GM21381 (cell line): ENCODE measurements around the gene ANKIB1.
A peak's percentile ranks its signal among the peaks of the same experiment; 100 is the strongest.
"Not testable (repeated sequence)": the region's sequence is repeated elsewhere in the genome, so short reads cannot be mapped to it uniquely, and the experiment has no call there.

ENCODE experiments used
- ATAC-seq: cut with Tn5 transposase; IDR thresholded peaks from one replicate; pipeline ENCODE4 v1.9.1; 2021; ENCODE audit warnings: mild to moderate bottlenecking, moderate library complexity; ENCODE audit not compliant: unreplicated experiment

ANKIB1 gene, protein sequence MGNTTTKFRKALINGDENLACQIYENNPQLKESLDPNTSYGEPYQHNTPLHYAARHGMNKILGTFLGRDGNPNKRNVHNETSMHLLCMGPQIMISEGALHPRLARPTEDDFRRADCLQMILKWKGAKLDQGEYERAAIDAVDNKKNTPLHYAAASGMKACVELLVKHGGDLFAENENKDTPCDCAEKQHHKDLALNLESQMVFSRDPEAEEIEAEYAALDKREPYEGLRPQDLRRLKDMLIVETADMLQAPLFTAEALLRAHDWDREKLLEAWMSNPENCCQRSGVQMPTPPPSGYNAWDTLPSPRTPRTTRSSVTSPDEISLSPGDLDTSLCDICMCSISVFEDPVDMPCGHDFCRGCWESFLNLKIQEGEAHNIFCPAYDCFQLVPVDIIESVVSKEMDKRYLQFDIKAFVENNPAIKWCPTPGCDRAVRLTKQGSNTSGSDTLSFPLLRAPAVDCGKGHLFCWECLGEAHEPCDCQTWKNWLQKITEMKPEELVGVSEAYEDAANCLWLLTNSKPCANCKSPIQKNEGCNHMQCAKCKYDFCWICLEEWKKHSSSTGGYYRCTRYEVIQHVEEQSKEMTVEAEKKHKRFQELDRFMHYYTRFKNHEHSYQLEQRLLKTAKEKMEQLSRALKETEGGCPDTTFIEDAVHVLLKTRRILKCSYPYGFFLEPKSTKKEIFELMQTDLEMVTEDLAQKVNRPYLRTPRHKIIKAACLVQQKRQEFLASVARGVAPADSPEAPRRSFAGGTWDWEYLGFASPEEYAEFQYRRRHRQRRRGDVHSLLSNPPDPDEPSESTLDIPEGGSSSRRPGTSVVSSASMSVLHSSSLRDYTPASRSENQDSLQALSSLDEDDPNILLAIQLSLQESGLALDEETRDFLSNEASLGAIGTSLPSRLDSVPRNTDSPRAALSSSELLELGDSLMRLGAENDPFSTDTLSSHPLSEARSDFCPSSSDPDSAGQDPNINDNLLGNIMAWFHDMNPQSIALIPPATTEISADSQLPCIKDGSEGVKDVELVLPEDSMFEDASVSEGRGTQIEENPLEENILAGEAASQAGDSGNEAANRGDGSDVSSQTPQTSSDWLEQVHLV

DNA sequence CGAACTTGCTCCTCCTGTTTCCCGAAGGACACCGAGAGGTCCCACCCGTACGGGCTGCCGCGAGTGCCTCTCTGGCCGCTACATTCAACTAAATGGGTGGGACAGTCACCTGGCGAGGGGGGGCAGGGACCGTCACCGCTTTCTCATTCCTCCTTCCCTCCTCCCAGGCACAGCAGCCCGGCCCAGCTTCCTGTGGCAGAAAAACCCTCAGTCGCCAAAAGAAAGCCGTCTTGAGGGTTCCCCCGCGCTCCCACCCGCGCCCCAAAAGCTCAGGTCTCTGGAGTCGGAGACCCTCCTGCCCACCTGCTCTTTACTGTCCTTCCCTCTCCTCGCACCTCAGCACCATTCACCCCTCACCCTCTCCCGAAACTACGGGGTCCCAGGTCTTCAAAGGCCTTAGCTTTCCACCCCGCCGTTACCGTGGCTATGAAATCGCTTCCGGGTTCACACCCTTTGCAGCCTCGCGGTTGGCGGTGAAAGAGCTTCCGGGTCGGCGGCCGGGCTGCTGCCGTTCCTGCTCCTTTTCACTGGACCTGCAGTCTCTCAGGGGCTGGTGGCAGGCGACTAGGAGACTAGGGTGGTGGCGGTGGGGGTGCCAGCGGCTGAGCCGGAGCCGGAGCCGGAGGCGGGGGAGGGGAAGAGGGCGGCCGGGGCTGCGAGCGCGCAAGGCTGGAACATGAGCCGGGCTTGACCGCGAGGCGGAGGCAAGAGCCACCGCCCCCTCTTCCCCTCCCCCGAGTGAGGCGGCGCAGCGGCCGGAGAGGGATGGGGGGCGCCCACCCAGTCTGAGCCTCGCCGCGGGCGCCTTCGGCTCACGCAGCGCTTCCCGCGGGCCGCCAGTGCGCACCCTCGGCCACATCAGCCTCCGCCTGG is at the start of gene ANKIB1, which contains the start of gene KRIT1:
TSS of gene ANKIB1 (plus strand) at position 488 of the 873 bp plus-strand sequence. CDS start 49,005 bp downstream, outside the sequence.
TSS of gene KRIT1 (minus strand) at position 428 of the 873 bp plus-strand sequence. CDS start 3,779 bp downstream, outside the sequence.
- peak; percentile 69 for ATAC-seq

- ATAC-seq, result no peak
These were observed 45.0 kb upstream of the ANKIB1 start for GRCh38 chr7:92200791-92201190.

GRCh38 chr7:92205987-92206386 is 39.8 kb upstream of the ANKIB1 start:
- ATAC-seq, result no peak

DNA sequence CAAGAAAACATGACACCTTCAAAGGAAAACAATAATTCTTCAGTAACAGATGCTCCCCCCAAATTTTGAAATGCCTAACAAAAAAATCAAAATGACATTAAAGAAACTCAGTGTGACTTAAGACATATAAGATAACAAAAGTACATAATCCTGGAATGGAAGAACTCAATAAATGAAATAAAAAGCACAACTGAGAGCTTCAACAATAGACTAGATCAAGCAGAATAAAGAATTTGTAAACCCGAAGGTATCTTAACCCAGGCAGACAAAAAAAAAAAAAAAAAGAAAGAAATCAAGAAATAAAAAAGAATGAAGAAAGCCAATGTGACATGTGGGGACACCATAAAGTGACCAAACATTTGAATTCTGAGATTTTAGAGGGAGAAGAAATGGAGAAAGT is 39.1 kb upstream of the ANKIB1 start:
- ATAC-seq, result no peak

DNA sequence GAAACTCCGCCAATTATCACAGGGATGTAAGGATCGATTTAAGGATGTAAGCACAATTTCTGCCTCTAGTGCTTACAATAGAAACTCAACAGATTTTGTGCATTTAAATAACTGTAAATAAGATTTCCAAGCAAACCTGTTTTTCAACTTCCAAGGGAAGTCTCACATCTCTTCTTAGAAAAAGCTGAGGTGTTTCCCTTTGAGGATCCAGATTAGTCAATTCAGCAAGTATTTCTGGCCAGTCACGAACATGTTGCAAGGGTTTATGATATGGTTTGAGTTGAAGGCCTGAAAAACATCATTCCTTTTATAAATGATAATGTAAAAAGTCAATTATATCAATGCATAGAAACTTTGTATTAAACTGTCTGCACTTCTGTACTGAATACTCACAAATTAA is 24.0 kb upstream of the ANKIB1 start:
- ATAC-seq, result no peak

- ATAC-seq, result no peak
These were observed 18.8 kb upstream of the ANKIB1 start for GRCh38 chr7:92226981-92227380.

DNA sequence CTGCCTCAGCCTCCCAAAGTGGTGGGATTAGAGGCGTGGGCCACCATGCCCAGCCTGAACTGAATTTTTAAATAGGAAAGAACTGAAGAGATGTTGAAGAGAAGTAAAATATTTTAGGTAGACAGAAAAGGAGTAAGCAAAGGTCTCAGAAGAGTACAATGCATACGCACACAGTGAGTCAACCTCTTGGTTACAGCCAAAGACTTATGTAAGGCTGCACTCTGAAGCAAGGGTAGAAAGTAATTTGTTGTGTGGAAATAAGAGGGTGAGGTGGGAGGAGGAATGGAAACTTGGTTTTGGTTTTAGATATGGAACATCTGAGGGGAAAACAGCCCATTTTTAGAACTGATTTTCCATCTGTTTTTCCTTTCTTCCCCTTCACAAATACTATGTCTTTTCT is 17.7 kb upstream of the ANKIB1 start:
- no peak for ATAC-seq

DNA sequence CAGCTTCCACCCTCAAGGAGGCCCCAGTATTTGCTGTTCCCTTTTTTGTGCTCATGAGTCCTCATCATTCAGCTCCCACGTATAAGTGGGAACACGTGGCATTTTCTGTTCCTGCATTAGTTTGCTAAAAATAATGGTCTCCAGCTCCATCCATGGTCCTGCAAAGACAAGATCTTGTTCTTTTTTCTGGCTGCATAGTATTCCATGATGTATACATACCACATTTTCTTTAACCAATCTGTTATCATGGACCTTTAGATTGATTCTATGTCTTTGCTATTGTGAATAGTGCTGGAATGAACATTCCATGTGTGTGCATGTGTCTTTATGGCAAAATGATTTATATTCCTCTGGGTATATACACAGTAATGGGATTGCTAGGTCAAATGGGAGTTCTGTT is 17.0 kb upstream of the ANKIB1 start:
- ATAC-seq, result no peak

DNA sequence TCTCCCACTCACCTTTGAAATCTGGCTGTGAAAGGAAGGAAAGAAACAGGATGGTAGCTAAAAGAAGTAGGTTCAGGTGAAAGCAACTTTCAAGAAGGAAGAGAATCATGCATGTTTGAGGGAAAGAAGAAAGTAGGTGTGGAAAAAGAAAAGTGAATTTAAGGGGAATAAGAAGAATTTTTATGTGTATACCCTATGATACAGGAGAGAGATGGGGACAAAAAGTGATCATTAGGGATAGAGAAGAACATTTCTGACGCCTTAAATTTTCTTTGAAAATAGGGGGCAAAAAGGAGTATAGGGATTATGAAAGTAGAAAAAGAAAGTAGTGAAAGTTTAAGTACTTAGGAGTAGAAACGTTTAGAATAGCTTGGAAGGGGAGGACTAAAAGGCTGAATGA is 15.2 kb upstream of the ANKIB1 start:
- ATAC-seq, result no peak

DNA sequence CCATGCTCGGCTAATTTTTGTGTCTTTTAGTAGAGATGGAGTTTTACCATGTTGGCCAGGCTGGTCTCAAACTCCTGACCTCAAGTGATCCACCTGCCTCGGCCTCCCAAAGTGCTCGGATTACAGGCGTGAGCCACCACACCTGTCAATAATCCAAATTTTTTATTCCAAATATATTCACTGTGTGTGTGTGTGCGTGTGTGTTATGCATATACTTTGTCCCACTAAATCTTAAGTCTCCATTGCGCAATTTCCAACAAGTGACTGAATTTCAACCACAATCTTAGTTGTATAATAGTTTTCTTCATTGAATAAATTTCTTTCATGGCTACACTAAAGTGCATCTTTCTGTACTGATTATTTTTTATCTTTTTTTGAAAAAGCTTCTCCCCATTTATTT is 2.8 kb upstream of the ANKIB1 start:
- ATAC-seq, result no peak

GRCh38 chr7:92244808-92245486 is 827 bp upstream of the ANKIB1 start:
- no peak for ATAC-seq

GRCh38 chr7:92246360-92247101 is 757 bp downstream of the ANKIB1 start:
- peak; percentile 33 for ATAC-seq

- no peak for ATAC-seq
These were observed 4.8 kb downstream of the ANKIB1 start for GRCh38 chr7:92250603-92251002.

- no peak for ATAC-seq
These were observed 5.4 kb downstream of the ANKIB1 start for GRCh38 chr7:92251181-92251580.

GRCh38 chr7:92253251-92253650 is 7.5 kb downstream of the ANKIB1 start:
- ATAC-seq, result no peak

DNA sequence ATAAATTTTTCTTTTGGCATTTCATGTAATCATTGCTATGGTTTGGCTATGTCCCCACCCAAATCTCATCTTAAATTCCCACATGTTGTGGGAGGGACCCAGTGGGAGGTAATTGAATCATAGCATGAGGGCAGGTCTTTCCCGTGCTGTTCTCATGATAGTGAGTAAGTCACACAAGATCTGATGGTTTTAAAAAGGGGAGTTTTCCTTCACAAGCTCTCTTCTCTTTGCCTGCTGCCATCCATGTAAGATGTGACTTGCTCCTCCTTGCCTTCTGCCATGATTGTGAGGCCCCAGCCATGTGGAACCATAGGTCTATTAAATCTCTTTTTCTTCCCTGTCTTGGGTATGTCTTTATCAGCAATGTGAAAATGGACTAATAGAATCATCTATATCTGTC is 9.0 kb downstream of the ANKIB1 start:
- not testable (repeated sequence) for ATAC-seq

DNA sequence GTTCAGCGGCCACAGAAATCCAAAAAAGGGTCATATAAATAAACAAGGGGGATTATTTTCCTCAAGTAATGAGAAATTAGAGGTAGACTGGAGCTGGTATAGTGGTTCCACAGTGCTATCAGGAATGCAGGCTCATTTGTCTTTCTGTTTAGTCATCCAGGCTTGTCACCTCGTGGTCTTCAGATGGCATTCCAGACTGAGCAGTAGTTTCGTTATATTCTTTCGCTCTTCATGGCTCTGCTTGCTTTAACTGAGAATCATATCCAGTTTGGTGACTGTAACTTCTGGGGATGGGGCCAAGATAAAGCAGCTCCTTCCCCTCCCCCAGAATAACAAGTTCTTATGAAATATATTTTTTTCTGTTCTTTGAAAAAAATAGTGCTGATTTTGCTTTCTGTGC is 9.5 kb downstream of the ANKIB1 start:
- ATAC-seq, result no peak

DNA sequence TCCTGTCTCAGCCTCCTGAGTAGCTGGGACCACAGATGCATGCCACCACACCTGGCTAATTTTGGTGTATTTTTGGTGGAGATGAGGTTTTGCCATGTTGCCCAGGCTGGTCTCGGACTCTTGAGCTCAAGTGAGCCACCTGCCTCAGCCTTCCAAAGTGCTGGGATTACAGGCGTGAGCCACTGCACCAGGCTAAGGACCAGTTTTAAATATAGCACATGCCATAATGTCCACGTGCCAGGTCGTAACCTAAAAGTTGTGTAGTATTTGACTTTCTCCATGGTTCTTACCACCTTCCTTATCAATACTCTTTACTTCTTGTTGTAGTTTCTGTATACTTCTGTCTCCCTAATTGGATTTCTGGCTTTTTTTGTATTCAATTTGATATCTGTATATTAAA is 13.3 kb downstream of the ANKIB1 start:
- ATAC-seq, result no peak

DNA sequence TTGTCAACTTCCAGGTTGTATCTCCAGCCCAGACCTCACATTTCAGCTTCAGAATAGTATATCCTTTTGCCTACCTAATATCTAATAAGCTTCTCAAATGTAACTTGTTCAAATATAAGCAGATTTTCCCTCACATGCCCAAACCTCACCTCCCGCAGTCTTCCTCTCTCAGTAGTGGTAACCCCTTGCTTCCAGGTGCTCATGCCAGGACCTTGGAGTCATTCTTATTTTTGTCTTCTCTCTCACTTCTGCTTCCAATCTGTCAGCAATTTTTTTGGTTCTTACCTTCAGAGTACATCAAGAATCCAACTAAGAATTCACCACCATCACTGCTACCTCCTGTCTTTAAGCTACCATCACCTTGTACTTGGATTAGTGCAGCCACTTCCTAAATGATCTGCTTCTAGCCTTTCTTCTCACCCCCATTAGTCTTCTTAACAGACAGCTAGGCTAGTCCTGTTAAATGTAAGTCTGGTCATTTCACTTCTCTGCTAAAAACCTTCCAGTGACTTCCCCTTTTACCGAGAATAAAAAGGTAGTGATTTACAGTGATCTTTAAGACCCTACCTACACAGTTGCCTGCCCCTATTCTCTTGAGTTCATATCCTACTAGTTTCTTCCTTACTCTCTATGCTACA is 14.0 kb downstream of the ANKIB1 start:
- no peak for ATAC-seq
